IPS-NIHi7 (cell line): ENCODE measurements around the gene KAT7.

Experiments used
- DNase-seq: peaks from one replicate; pipeline ENCODE4 v3.0.0; 2012; ENCODE audit warnings: mixed read lengths; ENCODE audit errors: extremely low spot score

The KAT7 gene

DNA sequence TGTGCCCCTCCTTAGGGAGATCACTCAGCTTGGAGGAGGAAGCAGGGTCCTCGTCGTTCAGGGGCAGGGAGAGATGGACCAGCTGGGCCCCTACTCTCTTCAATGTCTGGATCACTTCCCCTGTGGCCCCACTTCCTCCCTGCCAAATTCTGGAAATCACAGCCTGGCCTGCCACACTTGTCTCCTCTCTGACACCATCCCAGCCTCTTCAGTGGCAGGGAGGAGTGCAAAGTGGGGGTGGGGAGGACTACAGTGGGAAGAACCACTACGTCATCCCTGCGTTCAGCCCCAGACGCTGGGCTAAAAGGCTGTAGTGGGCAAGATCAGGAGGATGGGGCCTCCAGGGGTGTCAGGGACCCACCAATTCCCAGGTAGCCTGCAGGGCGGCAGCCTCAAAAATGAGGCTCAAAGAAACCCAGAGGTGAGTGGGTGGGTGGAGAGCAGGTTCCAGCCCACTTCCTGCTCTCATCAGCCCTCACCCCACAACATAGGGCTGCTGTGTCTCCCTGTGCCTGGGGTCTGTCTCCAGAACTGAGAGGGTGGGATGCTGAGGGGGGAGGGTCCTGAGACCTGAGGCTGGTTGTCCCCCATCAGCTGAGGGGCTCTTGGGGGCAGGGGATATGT is 84.4 kb downstream of the KAT7 start:
- no peak for DNase-seq

- DNase-seq = no peak
Observed at GRCh38 chr17:49873466-49873865, 85.0 kb downstream of the KAT7 start.

GRCh38 chr17:49873926-49874325 is 85.4 kb downstream of the KAT7 start:
- no peak for DNase-seq

DNA sequence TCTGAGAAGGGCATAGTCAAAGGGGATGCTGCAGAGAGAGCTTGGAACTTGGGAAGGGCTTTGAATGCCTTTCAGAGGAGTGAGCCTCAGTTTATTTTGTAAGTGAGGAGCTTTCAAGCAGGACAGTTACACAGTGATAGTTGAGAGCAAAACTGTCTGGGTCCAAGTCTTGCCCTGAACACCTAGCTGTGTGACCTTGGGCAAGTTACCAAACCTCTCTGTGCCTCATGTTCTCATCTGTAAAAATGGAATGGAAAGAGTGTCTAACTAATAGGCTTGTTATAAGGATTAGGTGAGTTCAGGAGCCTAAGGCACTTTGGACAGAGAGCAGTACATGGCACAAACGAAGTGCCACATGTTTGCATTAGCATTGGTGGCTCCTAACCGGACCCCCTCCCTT is 86.4 kb downstream of the KAT7 start:
- no peak for DNase-seq

- peak; percentile 55 for DNase-seq
Observed at GRCh38 chr17:49875685-49876084, 87.2 kb downstream of the KAT7 start.

GRCh38 chr17:49878931-49879904 is 90.7 kb downstream of the KAT7 start:
- no peak for DNase-seq

GRCh38 chr17:49880291-49881053 is 92.0 kb downstream of the KAT7 start:
- peak; percentile 97 for DNase-seq

GRCh38 chr17:49881054-49881402 is 92.5 kb downstream of the KAT7 start:
- peak; percentile 38 for DNase-seq

DNA sequence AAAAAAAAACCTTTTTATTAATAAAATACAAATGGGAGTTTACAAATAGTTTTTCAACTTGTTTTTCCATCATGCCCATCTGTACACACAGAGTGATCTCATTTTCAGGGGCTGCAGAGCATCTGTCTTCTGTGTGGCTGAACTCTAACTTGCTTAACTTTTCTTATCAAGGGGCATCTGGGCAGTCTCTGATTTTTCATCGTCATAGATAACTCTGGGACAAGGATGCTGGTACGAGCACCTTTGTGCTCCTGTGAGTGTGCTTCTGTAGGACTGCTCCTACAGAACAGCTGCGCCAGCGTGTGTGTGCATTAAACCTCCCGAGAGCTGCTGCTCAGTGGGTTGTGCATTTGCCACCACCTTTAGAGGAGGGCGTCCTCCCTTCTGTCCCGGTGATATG is 94.0 kb downstream of the KAT7 start:
- DNase-seq = no peak
